ENCODE measurements around the gene RAVER1.
"Not testable (repeated sequence)": the region's sequence is repeated elsewhere in the genome, so short reads cannot be mapped to it uniquely, and the experiment has no call there.

The RAVER1 gene

GRCh38 chr19:10346509-10346908 lies 13.2 kb upstream of the RAVER1 start:
- DNase-seq (ENCODE audit: extremely low read depth in 1 of 2, low read depth in 1 of 2): no peak

- DNase-seq (ENCODE audit: extremely low read depth in 1 of 2, low read depth in 1 of 2): no peak
Observed at GRCh38 chr19:10344780-10345179, 11.5 kb upstream of the RAVER1 start.

GRCh38 chr19:10343495-10343894 lies 10.2 kb upstream of the RAVER1 start:
- no peak for DNase-seq (ENCODE audit: extremely low read depth in 1 of 2, low read depth in 1 of 2)

- no peak for DNase-seq (ENCODE audit: extremely low read depth in 1 of 2, low read depth in 1 of 2)
Observed at GRCh38 chr19:10339977-10340376, 6.6 kb upstream of the RAVER1 start.

GRCh38 chr19:10339380-10339960 lies 6.1 kb upstream of the RAVER1 start, which contains the start of gene ICAM3:
Gene ICAM3 (minus strand): TSS chr19:10339624. CDS start chr19:10339614, 10 bp downstream.
- DNase-seq (ENCODE audit: extremely low read depth in 1 of 2, low read depth in 1 of 2): peak; percentile 49 to 66

GRCh38 chr19:10338940-10339339 lies 5.6 kb upstream of the RAVER1 start:
- DNase-seq (ENCODE audit: extremely low read depth in 1 of 2, low read depth in 1 of 2): no peak

GRCh38 chr19:10336725-10337124 lies 3.4 kb upstream of the RAVER1 start:
- not testable (repeated sequence) for DNase-seq (ENCODE audit: extremely low read depth in 1 of 2, low read depth in 1 of 2)

- DNase-seq (ENCODE audit: extremely low read depth in 1 of 2, low read depth in 1 of 2): no peak
Observed at GRCh38 chr19:10335352-10335985, 2.1 kb upstream of the RAVER1 start.

- DNase-seq (ENCODE audit: extremely low read depth in 1 of 2, low read depth in 1 of 2): peak in 1 of 2 donors; percentile 38
Observed at GRCh38 chr19:10334588-10335351, 1.4 kb upstream of the RAVER1 start.

- DNase-seq (ENCODE audit: extremely low read depth in 1 of 2, low read depth in 1 of 2): no peak
Observed at GRCh38 chr19:10333758-10334587, 644 bp upstream of the RAVER1 start.

GRCh38 chr19:10332158-10332964 lies 968 bp downstream of the RAVER1 start:
- no peak for DNase-seq (ENCODE audit: extremely low read depth in 1 of 2, low read depth in 1 of 2)

GRCh38 chr19:10329555-10329954 lies 3.8 kb downstream of the RAVER1 start:
- DNase-seq (ENCODE audit: extremely low read depth in 1 of 2, low read depth in 1 of 2): no peak

GRCh38 chr19:10328558-10329429 lies 4.5 kb downstream of the RAVER1 start:
- DNase-seq (ENCODE audit: extremely low read depth in 1 of 2, low read depth in 1 of 2): no peak

- DNase-seq (ENCODE audit: extremely low read depth in 1 of 2, low read depth in 1 of 2): no peak
Observed at GRCh38 chr19:10327793-10328192, 5.5 kb downstream of the RAVER1 start.

GRCh38 chr19:10325732-10326131 lies 7.6 kb downstream of the RAVER1 start:
- DNase-seq (ENCODE audit: extremely low read depth in 1 of 2, low read depth in 1 of 2): no peak

GRCh38 chr19:10321874-10322835 lies 11.2 kb downstream of the RAVER1 start:
- no peak for DNase-seq (ENCODE audit: extremely low read depth in 1 of 2, low read depth in 1 of 2)

GRCh38 chr19:10321417-10321797 lies 11.9 kb downstream of the RAVER1 start:
- DNase-seq (ENCODE audit: extremely low read depth in 1 of 2, low read depth in 1 of 2): no peak
